Cardiac muscle cell (in vitro differentiated cells and primary cell): ENCODE data around the gene DNAJC6. TPM values are rescaled to one million over a fixed set of nuclear protein-coding genes. Genes with fewer than 3 reads are reported as not detected.

ENCODE experiments used
- DNase-seq, 2 donors: peaks; one replicate each; pipeline versions ENCODE4 v3.0.0 to v3.0.0-alpha.2; 2010 to 2017; ENCODE audit warnings: low read depth in 1 of 2, low spot score in 1 of 2
- H3K27ac ChIP-seq: fragments of 200-600 bp; sonication (generic); 2 replicates; pipeline ENCODE4 v1.5.1; 2016
- H3K27me3 ChIP-seq: fragments of 200-600 bp; sonication (generic); 2 replicates; pipeline ENCODE4 v1.6.0; 2016; ENCODE audit warnings: control low read depth
- H3K36me3 ChIP-seq: fragments of 200-600 bp; sonication (generic); 2 replicates; pipeline ENCODE4 v1.5.1; 2016; ENCODE audit warnings: control low read depth
- H3K4me1 ChIP-seq: fragments of 200-600 bp; sonication (generic); 2 replicates; pipeline ENCODE4 v1.8.1; 2017; ENCODE audit warnings: low read depth, mild to moderate bottlenecking, mixed run types
- H3K4me3 ChIP-seq: fragments of 200-600 bp; sonication (generic); 2 replicates; pipeline ENCODE4 v1.5.1; 2016; ENCODE audit warnings: mild to moderate bottlenecking
- H3K9me3 ChIP-seq: fragments of 200-600 bp; sonication (generic); 2 replicates; pipeline ENCODE4 v1.5.1; 2017; ENCODE audit warnings: low read depth, mild to moderate bottlenecking, control low read depth
- polyA plus RNA-seq: library from polyadenylated mRNA; unstranded; fragments of >200 nt; fragmentation: Nextera tagmentation; extraction: Ambion mirVana; gene quantifications from 2 replicates; pipeline ENCODE4 v1.2.1, GENCODE V29; 2016
- total RNA-seq: library from RNA; depleted of rRNA; stranded (reverse); fragments of >200 nt; gene quantifications from 2 replicates; pipeline ENCODE4 v1.2.3, GENCODE V29; 2016
- TF ChIP-seq, protein P1 (sequence below): IDR thresholded peaks from 2 replicates; pipeline ENCODE4 v1.5.1; 2012; ENCODE audit warnings: low read depth, mild to moderate bottlenecking, low read length

The DNAJC6 gene
- total RNA-seq (39.7 and 54.5 TPM in 2 replicates), polyA plus RNA-seq (26.0 and 48.1 TPM in 2 replicates)

DNA sequence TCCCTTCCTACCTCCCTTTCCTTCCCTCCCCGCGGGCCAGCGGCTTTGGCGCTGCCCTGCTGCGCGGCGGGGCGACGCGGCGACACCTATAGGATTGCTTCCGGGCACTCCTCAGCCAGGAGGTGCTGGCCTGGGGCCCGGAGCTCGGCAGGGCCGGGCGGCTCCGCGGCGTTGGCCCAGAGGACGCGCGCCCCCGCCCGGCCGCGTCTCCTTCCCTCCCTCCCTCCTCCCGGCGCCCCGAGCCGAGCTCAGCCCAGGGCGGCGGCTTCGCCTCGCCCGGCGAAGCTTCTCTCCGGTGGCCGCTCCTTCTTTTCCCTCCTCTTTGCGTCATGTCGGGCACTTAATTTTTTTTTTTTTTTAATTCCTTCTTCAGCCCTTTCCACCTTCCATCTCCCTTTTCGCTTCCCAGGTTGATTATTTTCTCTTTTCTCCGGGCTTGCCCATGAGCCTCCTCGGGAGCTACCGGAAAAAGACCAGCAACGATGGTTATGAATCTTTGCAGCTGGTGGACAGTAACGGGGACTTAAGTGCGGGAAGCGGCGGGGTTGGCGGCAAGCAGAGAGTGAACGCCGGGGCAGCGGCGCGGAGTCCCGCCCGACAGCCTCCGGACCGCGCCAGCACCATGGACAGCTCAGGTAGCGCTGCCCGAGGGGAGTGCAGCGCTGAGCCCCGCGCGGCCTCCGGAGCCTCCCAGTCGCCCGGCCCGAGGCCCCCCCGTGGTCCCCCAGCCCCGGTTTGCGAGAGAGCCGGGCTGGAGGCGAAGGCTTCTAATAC lies at the start of gene DNAJC6:
Gene DNAJC6 (plus strand): TSS at position 240 of the 774 bp plus-strand sequence. CDS start 203 bp downstream, at position 443.
- H3K9me3 ChIP-seq = no peaks in the 10 kb centered on the region
- H3K4me3 ChIP-seq = peak within 1 kb of the TSS; percentile 61
- TF ChIP-seq, protein P1, sequence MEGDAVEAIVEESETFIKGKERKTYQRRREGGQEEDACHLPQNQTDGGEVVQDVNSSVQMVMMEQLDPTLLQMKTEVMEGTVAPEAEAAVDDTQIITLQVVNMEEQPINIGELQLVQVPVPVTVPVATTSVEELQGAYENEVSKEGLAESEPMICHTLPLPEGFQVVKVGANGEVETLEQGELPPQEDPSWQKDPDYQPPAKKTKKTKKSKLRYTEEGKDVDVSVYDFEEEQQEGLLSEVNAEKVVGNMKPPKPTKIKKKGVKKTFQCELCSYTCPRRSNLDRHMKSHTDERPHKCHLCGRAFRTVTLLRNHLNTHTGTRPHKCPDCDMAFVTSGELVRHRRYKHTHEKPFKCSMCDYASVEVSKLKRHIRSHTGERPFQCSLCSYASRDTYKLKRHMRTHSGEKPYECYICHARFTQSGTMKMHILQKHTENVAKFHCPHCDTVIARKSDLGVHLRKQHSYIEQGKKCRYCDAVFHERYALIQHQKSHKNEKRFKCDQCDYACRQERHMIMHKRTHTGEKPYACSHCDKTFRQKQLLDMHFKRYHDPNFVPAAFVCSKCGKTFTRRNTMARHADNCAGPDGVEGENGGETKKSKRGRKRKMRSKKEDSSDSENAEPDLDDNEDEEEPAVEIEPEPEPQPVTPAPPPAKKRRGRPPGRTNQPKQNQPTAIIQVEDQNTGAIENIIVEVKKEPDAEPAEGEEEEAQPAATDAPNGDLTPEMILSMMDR = no peak
- peak within 1 kb of the TSS; percentile 28 for H3K27ac ChIP-seq
- H3K27me3 ChIP-seq = no peaks in the 10 kb centered on the region
- no peaks in the 10 kb centered on the region for H3K36me3 ChIP-seq
- DNase-seq = peak; percentile 79 to 94
- peaks cover 5% of the 10 kb centered on the region for H3K4me1 ChIP-seq

DNA sequence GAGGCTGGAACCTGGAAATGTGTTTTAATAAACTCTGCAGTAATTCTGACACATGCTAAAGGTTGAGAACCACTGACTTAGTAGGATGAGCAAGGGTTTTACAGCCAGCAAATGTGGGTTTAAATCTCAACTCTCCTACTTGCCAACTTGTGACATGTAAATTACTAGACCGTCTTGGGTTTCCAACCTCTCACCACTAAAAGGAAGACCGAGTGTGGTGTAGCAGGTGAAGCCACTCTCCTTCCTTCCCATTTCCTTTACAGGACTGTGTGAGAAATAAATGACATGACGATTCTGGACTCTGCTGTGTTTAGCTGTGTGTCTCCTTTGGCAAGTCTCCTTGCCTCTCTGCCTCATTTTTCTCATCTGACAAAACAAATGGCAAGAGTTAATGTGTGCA lies 49.5 kb upstream of the DNAJC6 start:
- TF ChIP-seq, protein P1 = no peak
- no peak for DNase-seq
- no peak overlapping the region for H3K27ac ChIP-seq

DNA sequence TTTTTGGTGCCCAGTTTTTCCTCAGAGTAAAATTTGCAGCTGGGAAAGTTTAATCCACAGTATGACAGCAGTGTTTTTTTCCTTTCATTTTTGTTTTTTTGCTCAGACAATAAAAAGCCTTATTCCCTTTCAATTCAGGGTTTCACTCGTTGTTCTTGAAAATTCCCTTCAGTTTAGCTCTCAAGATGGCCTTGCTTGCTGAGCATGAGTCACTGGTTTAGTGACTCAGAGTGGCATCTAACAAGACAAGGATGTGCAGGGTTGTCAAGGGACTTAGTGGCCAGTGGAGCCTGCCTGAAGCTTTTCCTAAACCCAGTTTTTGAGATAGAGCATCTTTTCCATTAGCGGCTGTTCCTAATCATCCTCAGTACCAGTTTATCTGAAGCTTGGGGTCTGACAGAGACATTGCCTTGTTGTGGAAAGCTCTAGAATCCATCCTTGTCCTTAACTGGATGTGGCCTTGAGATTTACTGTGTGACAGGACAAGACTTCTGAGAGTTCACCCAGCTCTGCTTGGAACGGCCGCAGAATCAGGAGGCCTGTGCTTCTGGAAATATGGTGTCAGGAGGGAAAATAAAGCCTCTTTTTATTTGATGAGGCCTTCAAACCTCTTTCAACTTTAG lies 48.4 kb upstream of the DNAJC6 start:
- Histone ChIP-seq H3K27ac (no peak overlapping the region), H3K4me3 (no peak overlapping the region), H3K4me1 (peaks cover 22% of the 10 kb centered on the region), H3K9me3 (no peaks in the 10 kb centered on the region), H3K27me3 (no peaks in the 10 kb centered on the region), H3K36me3 (no peaks in the 10 kb centered on the region)
- TF ChIP-seq, protein P1 = no peak
- no peak for DNase-seq

More for the DNA sequence above, 49.5 kb upstream of the DNAJC6 start:
- Histone ChIP-seq H3K9me3 (no peaks in the 10 kb centered on the region), H3K4me1 (peaks cover 21% of the 10 kb centered on the region), H3K36me3 (no peaks in the 10 kb centered on the region), H3K27me3 (no peaks in the 10 kb centered on the region), H3K4me3 (no peak overlapping the region)

DNA sequence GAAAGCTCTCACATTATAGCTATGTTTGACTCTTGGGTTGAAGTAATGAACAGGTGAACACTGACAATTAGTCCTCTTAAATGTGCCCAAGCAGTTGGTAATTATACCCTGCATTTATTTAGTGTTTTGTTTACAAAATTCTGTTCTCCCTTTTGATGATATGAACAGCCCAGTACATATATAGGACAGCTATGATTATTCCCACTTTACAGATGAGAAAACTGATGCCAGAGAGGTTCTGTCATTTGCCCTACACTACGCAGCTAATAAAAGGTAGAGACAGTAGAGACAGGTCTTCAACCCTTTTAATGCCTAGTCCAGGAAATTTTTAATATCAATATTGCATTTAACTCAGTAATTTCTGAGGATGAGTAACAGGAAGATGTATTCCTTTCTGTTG lies 46.1 kb upstream of the DNAJC6 start:
- Histone ChIP-seq H3K36me3 (no peaks in the 10 kb centered on the region), H3K27ac (no peak overlapping the region), H3K27me3 (no peaks in the 10 kb centered on the region), H3K9me3 (no peaks in the 10 kb centered on the region), H3K4me1 (peaks cover 25% of the 10 kb centered on the region), H3K4me3 (no peak overlapping the region)
- TF ChIP-seq, protein P1 = no peak
- no peak for DNase-seq

DNA sequence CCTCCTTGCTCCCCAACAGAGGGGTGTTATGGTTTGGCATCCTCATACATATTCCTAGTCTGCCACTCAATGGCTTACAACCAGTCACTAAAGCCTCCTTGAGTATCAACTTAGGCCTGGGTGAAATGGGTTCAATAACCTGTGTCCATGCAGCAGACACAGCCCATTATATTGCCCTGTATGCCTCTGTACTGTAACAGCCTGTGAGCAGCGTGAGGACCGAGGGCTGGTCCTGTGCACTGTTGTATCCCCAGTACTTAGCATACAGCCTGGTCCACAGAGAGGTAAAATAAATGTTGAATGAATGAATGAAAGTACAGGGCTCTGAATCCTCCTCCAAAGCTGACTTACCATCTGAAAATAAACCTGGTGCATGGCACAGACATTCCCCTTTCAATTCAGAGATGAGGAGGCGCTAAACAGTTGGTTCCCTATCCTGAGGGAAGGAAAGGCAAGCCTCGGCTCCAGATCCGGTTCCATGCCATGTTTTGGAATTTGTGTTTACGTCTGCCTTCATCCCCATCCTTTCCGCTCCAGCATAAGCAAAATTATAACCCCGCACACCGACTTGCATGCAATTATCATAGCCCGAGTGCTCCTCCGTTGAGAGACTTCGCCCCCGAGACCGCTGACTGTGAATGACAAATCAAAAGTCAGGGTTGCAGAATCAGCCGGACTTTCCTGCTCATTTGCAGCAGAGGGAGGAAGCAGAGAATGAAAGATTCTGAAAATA lies 45.0 kb upstream of the DNAJC6 start:
- H3K4me1 ChIP-seq = peaks cover 28% of the 10 kb centered on the region
- no peaks in the 10 kb centered on the region for H3K27me3 ChIP-seq
- peak; percentile 59 to 62 for DNase-seq
- no peak overlapping the region for H3K27ac ChIP-seq
- TF ChIP-seq, protein P1 = no peak
- no peaks in the 10 kb centered on the region for H3K36me3 ChIP-seq
- H3K9me3 ChIP-seq = no peaks in the 10 kb centered on the region
- H3K4me3 ChIP-seq = no peak overlapping the region
